NT2/D1 (cell line): ENCODE results near the gene TMEM117.

ENCODE experiments used
- SUZ12 ChIP-seq: IDR thresholded peaks from 2 replicates; pipeline ENCODE4 v1.6.1; 2011; ENCODE audit not compliant: insufficient read length, insufficient read depth; ENCODE audit errors: extremely low read depth
- YY1 ChIP-seq: IDR thresholded peaks from 2 replicates; pipeline ENCODE4 v1.6.1; 2011; ENCODE audit not compliant: insufficient read length, insufficient read depth

- TF ChIP-seq YY1 (no peak), SUZ12 (no peak)
These were observed 122.0 kb downstream of the TMEM117 start for GRCh38 chr12:43957732-43958372.
